ENCODE data around the gene RPIA. TPM values are rescaled to one million over a fixed set of nuclear protein-coding genes. Genes with fewer than 3 reads are reported as not detected.

RPIA gene
- total and polyA plus RNA-seq, 2 of the 13 experiments (the other 11 are each of a cell fraction or from before 2014, with no cell fraction given): 13.3 to 23.9 TPM

- TF ChIP-seq POLR2AphosphoS2 (IDR thresholded peaks at IDR 0.05; ENCODE audit: low read depth, low read length) (no peak), NONO (IDR thresholded peaks at IDR 0.05) (no peak), NONO (CRISPR knock-in tag; conservative IDR thresholded peaks at IDR 0.05) (no peak), ZNF383 (CRISPR knock-in tag; IDR thresholded peaks at IDR 0.05; ENCODE audit: borderline replicate concordance) (no peak), THRA (CRISPR knock-in tag; IDR thresholded peaks at IDR 0.05; ENCODE audit: borderline replicate concordance) (no peak), ZBTB26 (CRISPR knock-in tag; IDR thresholded peaks at IDR 0.05; ENCODE audit: borderline replicate concordance) (no peak), ZNF30 (CRISPR knock-in tag; IDR thresholded peaks at IDR 0.05) (no peak), HMGXB4 (CRISPR knock-in tag; IDR thresholded peaks at IDR 0.05; ENCODE audit: borderline replicate concordance in 1 of 2, low read depth in 1 of 2) (no peak), ZBTB37 (CRISPR knock-in tag; IDR thresholded peaks at IDR 0.05) (no peak), FOXA1 (IDR thresholded peaks at IDR 0.05) (no peak), FOXA1 (CRISPR knock-in tag; IDR thresholded peaks at IDR 0.05) (no peak), RORA (CRISPR knock-in tag; IDR thresholded peaks at IDR 0.05) (no peak), ZNF256 (CRISPR knock-in tag; conservative IDR thresholded peaks at IDR 0.05) (no peak), MLXIP (CRISPR knock-in tag; IDR thresholded peaks at IDR 0.05; ENCODE audit: borderline replicate concordance) (no peak), SOX6 (IDR thresholded peaks at IDR 0.05) (no peak), SOX6 (CRISPR knock-in tag; IDR thresholded peaks at IDR 0.05) (peak; percentile 72), POLR2G (IDR thresholded peaks at IDR 0.05; ENCODE audit: low read depth, low read length) (no peak), ZNF879 (CRISPR knock-in tag; IDR thresholded peaks at IDR 0.05) (no peak), FOXJ3 (CRISPR knock-in tag; IDR thresholded peaks at IDR 0.05; ENCODE audit: borderline replicate concordance) (no peak), ZNF558 (CRISPR knock-in tag; IDR thresholded peaks at IDR 0.05; ENCODE audit: borderline replicate concordance) (no peak)
Observed at GRCh38 chr2:88686320-88686719, 5.2 kb upstream of the RPIA start (continued).

Measured in HepG2 (cell line).